ENCODE measurements around the gene CDK5R2. TPM values are rescaled to one million over a fixed set of nuclear protein-coding genes. Genes with fewer than 3 reads are reported as not detected.
A peak's percentile ranks its signal among the peaks of the same experiment; 100 is the strongest.

CDK5R2 gene
- total and polyA plus RNA-seq, 2 of the 13 experiments (the other 11 are each of a cell fraction or from before 2014, with no cell fraction given) = not detected

DNA sequence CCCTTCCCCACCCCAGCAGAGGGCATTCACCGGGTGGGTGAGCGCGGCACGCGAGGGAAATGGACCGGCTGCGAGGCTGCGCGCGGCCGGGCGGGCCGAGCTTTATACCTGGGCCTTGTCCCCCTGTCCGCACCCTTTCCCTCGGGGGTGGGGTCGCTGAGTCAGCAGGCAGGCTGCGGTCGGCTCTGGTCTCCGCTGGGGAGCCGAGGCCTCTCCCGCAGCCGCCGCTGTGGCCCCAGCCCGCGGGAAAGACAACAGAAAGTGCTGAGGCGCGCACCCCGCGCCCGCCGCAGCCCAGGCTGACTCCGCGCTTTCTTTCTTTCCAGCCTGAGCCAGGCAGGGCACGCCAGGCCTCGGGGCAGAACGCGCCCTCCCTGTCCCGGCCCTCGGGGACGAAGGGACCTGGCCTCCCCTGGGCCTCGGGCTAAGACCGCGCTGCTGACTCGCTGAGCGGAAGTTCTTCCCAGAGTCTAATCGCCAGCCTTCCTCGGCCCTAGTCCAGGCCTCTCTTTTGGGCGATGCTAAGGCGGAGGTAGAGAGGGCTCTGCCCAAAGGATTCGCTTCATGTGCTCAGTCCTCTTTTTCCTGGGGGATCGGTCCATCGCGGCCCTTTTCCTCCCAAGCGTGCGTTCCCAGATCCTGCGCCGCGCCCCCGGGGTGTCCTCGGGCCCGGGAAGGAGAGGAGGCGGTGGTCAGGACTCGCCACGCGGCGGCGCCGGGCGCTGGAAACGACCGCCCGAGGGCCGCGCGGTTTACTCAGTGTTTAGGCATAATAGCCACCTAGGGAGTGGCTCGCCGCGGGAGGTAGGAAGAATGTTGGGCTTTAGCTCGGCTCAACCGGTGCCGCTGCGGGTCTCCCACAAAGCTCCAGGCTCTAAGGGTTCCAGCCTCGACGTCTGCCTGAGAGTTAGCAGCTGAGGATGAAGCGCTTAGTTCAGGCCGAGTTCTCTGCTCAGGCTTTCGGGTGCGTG lies 34.2 kb downstream of the CDK5R2 start, which contains the start of gene CRYBA2:
Gene CRYBA2 (minus strand): TSS at position 78 of the 971 bp plus-strand sequence. CDS start 246 bp downstream, outside the sequence.
- WGBS (ENCODE audit: low lambda C conversion rate) = 15% methylated on average over 47 of the region's 88 CpGs
- Histone ChIP-seq H3K36me3 (replicated peaks in 1 of 2; ENCODE audit: control insufficient read depth in 1 of 2, insufficient read depth in 2 of 2, low read length in 2 of 2) (no peaks in the 10 kb centered on the region), H3K4me3 (replicated peaks in 1 of 3; ENCODE audit: insufficient read depth in 1 of 3, low read depth in 2 of 3, low read length in 3 of 3) (peak within 1 kb of the TSS in 1 of 3 experiments; percentile 25; a peak in 1 of 6 replicates), H3K79me2 (ENCODE audit: insufficient read depth, low read length) (no peaks in the 10 kb centered on the region), H3K9me3 (ENCODE audit: low read length) (no peaks in the 10 kb centered on the region), H3K27ac (ENCODE audit: extremely low read length, insufficient read depth, low read length) (no peak within 1 kb of the TSS), H3K4me2 (ENCODE audit: low read depth, low read length) (peak within 1 kb of the TSS; percentile 61), H3K27me3 (ENCODE audit: control insufficient read depth in 1 of 2, insufficient read depth in 2 of 2, low read length in 2 of 2) (peaks cover 41 to 97% of the 10 kb centered on the region in 2 experiments), H2AFZ (ENCODE audit: low read length) (no peak within 1 kb of the TSS), H3K4me1 (ENCODE audit: insufficient read depth, low read length) (peaks cover 20% of the 10 kb centered on the region), H4K20me1 (ENCODE audit: insufficient read depth, low read length) (peaks cover 25% of the 10 kb centered on the region; the same call in 1 of the 2 replicates), H3K9ac (ENCODE audit: insufficient read depth, low read depth, low read length) (no peak within 1 kb of the TSS)
- FAIRE-seq (no peak), ATAC-seq (peak; percentile 39), DNase-seq (ENCODE audit: low spot score) (no peak)
- ChIA-PET POLR2A (no interaction called here), CTCF (ENCODE audit: low intra/inter-chr PET ratio, low total read pairs) (interaction anchor here (1.7 to 2.7 kb wide), 2 partner anchors 126 to 161 kb away, joined by 7 to 12 read pairs; no protein-coding TSS in a partner anchor)
- no TSS peak for BruUV-seq (replicated peaks)
- intact Hi-C loops (cut with micrococcal nuclease; ENCODE audit: unreplicated experiment) = no loop called here
- in situ Hi-C loops (cut with HindIII; ENCODE audit: extremely low pct_ligation_motif_present, low pct_unique_long_range_greater_than_20kb) = no loop called here
- TF ChIP-seq MED1 (CRISPR knock-in tag; IDR thresholded peaks at IDR 0.05) (no peak), ZNF792 (CRISPR knock-in tag; IDR thresholded peaks at IDR 0.05) (no peak), MTF2 (CRISPR knock-in tag; IDR thresholded peaks at IDR 0.05; ENCODE audit: borderline replicate concordance) (0 out of 2 replicates have a peak, but pooled peaks have one; percentile 4), ZNF589 (CRISPR knock-in tag; conservative IDR thresholded peaks at IDR 0.05) (no peak), ETV6 (CRISPR knock-in tag; conservative IDR thresholded peaks at IDR 0.05) (no peak)
- TF ChIP-seq, protein P1, sequence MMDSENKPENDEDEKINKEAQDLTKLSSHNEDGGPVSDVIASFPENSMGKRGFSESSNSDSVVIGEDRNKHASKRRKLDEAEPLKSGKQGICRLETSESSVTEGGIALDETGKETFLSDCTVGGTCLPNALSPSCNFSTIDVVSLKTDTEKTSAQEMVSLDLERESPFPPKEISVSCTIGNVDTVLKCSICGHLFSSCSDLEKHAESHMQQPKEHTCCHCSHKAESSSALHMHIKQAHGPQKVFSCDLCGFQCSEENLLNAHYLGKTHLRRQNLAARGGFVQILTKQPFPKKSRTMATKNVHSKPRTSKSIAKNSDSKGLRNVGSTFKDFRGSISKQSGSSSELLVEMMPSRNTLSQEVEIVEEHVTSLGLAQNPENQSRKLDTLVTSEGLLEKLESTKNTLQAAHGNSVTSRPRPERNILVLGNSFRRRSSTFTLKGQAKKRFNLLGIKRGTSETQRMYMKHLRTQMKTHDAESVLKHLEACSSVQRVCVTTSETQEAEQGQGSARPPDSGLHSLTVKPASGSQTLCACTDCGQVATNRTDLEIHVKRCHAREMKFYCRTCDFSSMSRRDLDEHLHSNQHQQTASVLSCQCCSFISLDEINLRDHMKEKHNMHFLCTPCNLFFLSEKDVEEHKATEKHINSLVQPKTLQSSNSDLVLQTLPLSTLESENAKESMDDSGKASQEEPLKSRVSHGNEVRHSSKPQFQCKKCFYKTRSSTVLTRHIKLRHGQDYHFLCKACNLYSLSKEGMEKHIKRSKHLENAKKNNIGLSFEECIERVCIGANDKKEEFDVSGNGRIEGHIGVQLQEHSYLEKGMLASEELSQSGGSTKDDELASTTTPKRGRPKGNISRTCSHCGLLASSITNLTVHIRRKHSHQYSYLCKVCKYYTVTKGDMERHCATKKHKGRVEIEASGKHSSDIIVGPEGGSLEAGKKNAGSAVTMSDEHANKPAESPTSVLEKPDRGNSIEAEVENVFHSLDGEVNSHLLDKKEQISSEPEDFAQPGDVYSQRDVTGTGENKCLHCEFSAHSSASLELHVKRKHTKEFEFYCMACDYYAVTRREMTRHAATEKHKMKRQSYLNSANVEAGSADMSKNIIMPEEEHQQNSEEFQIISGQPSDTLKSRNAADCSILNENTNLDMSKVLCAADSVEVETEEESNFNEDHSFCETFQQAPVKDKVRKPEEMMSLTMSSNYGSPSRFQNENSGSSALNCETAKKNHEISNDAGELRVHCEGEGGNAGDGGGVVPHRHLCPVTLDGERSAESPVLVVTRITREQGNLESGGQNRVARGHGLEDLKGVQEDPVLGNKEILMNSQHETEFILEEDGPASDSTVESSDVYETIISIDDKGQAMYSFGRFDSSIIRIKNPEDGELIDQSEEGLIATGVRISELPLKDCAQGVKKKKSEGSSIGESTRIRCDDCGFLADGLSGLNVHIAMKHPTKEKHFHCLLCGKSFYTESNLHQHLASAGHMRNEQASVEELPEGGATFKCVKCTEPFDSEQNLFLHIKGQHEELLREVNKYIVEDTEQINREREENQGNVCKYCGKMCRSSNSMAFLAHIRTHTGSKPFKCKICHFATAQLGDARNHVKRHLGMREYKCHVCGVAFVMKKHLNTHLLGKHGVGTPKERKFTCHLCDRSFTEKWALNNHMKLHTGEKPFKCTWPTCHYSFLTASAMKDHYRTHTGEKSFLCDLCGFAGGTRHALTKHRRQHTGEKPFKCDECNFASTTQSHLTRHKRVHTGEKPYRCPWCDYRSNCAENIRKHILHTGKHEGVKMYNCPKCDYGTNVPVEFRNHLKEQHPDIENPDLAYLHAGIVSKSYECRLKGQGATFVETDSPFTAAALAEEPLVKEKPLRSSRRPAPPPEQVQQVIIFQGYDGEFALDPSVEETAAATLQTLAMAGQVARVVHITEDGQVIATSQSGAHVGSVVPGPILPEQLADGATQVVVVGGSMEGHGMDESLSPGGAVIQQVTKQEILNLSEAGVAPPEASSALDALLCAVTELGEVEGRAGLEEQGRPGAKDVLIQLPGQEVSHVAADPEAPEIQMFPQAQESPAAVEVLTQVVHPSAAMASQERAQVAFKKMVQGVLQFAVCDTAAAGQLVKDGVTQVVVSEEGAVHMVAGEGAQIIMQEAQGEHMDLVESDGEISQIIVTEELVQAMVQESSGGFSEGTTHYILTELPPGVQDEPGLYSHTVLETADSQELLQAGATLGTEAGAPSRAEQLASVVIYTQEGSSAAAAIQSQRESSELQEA (CRISPR knock-in tag; IDR thresholded peaks at IDR 0.05; ENCODE audit: not compliant biosample characterization) = peak; percentile 49
- TF ChIP-seq, protein P2, sequence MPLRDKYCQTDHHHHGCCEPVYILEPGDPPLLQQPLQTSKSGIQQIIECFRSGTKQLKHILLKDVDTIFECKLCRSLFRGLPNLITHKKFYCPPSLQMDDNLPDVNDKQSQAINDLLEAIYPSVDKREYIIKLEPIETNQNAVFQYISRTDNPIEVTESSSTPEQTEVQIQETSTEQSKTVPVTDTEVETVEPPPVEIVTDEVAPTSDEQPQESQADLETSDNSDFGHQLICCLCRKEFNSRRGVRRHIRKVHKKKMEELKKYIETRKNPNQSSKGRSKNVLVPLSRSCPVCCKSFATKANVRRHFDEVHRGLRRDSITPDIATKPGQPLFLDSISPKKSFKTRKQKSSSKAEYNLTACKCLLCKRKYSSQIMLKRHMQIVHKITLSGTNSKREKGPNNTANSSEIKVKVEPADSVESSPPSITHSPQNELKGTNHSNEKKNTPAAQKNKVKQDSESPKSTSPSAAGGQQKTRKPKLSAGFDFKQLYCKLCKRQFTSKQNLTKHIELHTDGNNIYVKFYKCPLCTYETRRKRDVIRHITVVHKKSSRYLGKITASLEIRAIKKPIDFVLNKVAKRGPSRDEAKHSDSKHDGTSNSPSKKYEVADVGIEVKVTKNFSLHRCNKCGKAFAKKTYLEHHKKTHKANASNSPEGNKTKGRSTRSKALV (CRISPR knock-in tag; IDR thresholded peaks at IDR 0.05) = peak; percentile 75; the same call in 1 of the 2 replicates
- TF ChIP-seq, protein P3, sequence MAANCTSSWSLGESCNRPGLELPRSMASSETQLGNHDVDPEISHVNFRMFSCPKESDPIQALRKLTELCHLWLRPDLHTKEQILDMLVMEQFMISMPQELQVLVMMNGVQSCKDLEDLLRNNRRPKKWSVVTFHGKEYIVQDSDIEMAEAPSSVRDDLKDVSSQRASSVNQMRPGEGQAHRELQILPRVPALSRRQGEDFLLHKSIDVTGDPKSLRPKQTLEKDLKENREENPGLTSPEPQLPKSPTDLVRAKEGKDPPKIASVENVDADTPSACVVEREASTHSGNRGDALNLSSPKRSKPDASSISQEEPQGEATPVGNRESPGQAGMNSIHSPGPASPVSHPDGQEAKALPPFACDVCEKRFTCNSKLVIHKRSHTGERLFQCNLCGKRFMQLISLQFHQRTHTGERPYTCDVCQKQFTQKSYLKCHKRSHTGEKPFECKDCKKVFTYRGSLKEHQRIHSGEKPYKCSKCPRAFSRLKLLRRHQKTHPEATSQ (CRISPR knock-in tag; IDR thresholded peaks at IDR 0.05; ENCODE audit: borderline replicate concordance) = no peak
- TF ChIP-seq, protein P4, sequence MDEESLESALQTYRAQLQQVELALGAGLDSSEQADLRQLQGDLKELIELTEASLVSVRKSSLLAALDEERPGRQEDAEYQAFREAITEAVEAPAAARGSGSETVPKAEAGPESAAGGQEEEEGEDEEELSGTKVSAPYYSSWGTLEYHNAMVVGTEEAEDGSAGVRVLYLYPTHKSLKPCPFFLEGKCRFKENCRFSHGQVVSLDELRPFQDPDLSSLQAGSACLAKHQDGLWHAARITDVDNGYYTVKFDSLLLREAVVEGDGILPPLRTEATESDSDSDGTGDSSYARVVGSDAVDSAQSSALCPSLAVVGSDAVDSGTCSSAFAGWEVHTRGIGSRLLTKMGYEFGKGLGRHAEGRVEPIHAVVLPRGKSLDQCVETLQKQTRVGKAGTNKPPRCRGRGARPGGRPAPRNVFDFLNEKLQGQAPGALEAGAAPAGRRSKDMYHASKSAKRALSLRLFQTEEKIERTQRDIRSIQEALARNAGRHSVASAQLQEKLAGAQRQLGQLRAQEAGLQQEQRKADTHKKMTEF (CRISPR knock-in tag; IDR thresholded peaks at IDR 0.05) = no peak
